HL-60/S4 treated with phorbol 12-myristate 13-acetate at 8.2 ng/mL for 4 days and 3 days (cell line): ENCODE data around the gene MED25.

Source experiments
- in situ Hi-C: fragments of 300-500 bp; cut with MboI; formaldehyde crosslinking; loops from 2 replicates; pipeline ENCODE4 v1.15.0; 2022; ENCODE audit warnings: low sequenced_read_pairs

Gene MED25

DNA sequence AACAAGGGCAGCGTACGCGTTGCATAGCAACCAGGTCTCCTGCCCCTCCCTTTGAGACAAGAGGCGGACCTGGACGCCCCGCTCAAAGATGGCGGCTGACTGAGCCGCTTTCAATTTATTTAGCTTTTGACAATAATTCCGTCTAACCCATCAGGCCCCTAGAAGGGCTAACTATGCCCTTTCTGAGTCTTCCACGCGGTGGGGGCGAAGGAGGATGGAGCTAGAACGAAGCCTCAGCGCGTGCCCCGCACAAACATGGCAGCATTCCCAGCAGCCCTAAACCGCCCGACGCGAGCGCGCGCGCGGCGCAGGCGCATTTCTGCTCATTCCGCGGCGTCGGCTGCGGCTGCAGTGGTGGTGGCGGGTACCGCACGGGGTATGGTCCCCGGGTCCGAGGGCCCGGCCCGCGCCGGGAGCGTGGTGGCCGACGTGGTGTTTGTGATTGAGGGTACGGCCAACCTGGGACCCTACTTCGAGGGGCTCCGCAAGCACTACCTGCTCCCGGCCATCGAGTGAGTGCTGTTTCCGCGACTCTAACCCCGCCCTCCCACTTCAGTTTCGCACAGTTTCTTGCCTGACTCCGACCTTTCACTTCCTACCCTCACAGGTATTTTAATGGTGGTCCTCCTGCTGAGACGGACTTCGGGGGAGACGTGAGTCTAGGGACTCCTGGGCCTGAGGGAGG, at the start of gene MED25:
Gene MED25, plus strand, starts transcription at position 326 of the 685 bp plus-strand sequence. Its CDS starts 53 bp downstream, at position 379.
- in situ Hi-C loops: no loop called here

DNA sequence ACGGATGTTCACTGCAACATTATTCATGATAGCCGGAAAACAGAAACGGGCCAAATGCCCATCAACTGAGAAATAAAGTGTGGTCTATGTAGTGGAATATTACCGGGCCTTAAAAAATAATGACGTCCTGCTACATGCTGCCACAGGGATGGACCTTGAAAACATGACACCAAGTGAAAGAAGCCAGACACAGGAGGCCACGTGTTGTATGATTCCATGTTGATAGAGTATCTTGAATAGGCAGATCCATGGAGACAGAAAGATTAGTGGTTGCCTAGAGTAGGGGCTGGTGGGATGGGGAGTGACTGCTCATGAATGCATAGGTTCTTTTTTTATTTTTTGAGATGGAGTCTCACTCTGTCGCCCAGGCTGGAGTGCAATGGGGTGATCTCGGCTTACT, 47.6 kb upstream of the MED25 start:
- in situ Hi-C loops: no loop called here

DNA sequence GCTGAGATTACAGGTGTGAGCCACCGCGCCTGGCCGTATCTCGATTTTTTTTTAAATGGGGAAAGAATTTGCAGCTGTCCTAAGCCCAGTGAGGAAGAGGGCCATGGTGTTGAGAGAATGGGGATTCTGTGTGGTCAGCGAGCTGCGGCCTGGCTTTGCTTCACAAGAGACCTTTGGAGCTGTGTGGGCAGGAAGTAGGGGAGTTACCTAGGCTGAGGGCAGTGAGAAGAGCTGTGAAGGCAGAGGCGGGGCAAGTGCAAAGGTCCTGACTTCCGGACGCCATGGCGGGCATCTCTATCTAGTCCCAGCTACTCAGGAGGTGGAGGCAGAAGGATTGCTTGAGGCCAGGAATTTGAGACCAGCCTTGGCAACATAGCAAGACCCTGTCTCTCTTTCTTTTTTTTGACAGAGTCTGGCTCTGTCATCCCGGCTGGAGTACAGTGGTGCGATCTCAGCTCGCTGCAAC, 46.4 kb upstream of the MED25 start:
- in situ Hi-C loops: no loop called here

DNA sequence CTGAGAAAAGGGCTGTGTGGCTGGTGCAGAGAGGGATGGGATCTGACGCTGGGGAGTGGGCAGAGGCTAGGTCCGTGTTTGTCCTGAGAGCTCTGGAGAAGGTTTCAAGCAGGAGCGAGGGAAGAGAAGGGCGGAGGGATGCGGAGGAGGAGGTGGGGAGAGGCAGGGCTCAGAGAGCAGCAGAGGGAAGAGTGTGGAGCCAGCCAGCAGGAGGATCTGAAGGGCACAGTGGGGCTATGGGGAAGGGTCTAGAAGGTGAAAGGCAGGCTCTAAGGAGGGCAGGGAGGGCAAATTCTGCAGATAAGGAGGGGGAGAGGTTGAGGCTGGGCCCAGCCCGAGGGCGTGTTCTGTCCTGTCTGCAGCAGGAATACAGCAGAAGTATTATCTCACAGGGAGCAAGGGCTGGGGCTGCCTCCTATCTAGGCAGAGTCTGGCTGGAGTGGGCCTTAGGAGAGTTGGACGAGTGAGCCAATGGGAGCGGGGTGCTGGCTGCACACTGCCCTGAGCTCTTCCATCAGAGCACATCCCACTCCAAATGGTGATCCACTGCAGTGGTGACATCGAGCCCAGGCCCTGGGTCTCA, 45.1 kb upstream of the MED25 start:
- in situ Hi-C loops: no loop called here

DNA sequence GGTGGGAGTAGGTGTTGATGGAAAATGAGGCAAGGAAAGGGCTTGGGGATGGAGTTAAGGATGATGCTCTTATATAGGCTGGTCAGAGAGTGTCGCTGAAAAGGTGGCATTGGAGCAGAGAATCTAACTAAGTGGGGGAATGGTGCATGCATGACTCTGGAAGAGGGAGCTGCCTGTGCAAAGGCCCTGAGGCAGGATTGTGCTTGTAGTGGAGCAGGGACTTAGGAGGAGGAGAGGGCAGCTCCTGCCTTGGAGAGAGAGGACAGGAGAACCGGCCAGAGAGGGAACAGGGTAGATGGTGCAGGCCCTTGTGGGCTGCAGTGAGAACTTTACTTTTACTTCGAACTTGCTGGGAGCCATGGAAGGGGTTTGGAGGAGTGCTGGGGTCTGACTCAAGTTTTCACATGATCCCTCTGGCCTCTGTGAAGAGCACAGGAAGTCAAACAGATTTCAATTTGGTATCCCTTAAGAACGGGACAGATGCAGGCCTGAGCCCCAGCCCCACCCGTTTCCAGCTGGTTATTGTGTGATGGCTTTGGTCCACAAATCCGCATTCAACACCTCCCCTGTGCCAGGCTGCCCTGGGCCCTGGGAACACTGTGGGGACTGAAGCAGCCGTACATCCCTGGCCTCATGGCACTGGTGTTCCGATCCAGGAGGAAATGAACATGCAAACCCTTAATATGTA, 44.3 kb upstream of the MED25 start:
- in situ Hi-C loops: no loop called here

DNA sequence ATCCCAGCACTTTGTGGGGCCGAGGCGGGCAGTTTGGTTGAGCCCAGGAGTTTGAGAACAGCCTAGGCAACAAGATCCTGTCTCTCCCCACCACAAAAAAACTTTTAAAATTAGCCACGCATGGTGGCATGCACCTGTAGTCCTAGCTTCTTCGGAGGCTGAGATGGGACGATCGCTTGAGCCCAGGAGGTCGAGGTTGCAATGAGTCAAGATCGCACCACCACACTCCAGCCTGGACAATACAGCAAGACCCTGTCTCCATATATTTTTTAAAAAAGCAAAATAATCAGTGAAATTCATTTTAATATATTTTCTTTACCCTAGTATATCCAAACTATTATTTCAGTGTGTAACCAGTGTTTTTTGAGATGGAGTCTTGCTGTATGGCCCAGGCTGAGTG, 43.1 kb upstream of the MED25 start:
- in situ Hi-C loops: no loop called here

DNA sequence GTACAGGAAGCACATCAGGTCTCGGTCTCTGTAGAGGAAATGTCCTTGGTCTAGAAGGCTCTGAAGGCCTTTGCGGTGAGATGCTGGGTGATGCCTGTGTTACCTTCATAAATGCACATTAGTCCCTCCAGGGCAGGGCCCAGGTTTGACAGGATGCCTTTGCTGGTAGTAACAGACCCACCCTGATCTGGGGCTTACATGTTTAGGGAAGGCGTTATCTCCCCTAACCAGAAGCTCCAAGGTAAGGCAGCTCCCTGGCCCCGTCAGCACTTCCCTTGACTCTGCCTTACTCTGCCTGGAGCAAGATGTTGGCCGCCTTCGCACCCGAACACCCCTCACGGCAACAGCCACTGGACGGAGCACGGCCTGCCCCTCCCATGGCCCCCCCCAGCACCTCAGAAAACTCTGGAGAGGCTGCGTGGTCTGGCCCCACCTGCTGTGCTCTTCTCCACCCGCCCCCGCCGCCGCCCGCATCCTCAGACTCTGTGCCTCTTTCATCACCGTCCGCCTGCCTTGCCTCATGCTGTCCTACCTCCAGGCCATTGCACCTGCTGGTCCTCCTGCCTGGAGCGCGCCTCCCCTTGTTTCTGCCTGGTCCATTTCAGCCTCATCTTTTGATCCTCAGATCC, 42.2 kb upstream of the MED25 start:
- in situ Hi-C loops: no loop called here

DNA sequence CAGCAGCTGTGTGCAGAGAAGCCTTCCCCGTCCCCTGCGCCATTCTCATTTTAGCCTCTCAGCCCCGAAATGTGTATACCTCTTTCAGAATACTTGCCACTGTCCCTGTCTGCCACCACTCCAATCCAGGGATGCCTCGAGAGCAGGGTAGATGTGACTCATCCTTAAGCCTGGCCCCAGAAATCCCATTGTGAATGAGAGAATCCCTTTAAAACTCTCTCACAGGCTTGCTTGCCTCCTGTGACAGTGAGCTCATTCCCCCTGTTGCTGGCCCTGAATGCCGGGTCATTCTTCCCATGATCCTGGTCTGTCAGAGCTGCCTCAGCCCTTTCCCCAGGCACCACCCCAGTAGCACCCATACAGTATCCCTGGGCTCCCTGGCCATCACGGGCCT, 41.7 kb upstream of the MED25 start:
- in situ Hi-C loops: no loop called here

DNA sequence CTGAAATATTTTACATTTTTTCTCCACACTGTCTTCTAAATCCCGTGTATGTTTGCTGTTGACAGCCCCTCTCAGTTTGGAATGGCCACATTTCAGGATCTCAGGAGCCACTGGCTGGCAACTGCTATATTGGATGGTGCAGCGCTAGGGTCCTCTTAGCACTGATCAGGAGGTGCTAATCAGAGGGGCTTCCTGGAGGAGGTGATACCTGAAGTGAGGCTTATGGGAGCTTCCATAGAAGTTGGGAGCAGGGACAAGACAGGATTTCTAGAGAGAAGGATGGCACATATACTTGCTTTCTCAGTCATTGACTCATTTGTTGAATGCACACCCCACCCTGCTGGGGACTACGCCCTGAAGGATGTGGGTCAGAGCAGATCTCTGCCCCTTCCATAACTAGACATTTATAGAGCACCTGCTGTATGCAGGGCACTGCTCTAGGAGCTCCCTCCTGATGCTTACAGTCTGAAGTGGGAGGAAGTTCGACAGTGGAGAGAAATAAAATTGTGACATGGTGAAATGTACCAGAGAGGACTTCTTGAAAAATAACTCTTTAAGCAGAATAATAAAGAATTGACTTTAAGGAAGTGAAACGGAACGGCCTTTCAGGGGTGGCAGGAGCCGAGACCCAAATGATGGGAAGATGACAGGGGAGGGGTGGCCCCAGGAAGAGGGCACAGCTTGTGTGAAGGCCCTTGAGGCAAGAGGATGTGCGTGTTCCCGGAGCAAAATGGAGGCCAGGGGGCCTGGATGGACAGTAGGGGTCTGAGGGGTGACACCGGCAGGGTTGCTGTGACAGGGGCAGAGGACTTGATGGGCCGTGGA, 38.1 kb upstream of the MED25 start:
- in situ Hi-C loops: no loop called here

DNA sequence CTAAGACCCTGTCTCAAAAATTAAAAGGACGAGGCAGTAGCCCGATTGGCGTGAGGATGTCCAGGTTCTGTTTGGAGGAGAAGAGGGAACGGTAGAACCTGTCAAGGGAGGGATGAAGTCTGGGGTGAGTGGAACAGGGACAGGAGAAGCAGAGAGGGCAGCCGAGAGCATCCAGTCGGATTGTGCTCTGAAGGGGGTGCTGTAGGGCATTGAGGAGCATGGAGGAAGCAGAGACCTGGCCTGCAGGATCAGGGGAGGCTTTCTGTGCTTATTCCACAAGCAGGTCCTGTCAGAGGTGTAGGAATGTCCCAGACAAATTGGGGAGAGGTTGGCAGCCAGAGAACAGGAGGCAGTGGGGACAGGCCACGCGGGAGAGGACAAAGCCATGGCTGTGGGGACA, 37.2 kb upstream of the MED25 start:
- in situ Hi-C loops: no loop called here

DNA sequence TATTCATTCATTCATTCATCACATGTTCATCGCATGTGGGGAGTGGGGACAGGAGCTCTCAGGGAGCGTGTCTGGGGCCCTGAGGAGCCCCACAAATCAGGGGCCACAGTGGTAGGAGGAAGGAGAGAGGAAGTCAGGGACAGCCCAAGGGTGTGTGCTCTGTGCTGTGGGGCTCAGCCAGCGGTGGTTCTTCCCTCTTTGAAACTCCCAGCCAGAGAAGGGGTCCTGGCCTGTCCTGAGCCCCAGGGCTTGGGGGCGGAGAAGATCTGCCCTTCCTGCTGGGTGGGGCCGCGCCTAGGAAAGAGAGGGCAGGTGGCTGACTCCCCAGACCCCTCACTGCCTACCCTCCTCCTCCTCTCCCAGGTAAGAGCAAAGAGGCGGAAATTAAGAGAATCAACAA, 36.7 kb upstream of the MED25 start:
- in situ Hi-C loops: no loop called here

DNA sequence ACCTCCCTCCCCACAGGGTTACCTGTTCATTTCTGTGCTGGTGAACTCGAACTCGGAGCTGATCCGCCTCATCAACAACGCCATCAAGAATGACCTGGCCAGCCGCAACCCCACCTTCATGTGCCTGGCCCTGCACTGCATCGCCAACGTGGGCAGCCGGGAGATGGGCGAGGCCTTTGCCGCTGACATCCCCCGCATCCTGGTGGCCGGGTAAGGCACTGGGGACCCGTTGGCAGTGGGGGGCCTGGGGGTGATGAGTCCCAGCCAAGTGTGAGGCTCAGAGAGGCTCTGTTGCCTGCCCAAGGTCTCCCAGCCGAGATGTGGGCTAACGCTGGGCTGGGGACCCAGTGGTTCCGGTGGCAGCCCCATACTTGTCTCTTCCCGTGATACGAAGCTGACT, 35.6 kb upstream of the MED25 start:
- in situ Hi-C loops: no loop called here

DNA sequence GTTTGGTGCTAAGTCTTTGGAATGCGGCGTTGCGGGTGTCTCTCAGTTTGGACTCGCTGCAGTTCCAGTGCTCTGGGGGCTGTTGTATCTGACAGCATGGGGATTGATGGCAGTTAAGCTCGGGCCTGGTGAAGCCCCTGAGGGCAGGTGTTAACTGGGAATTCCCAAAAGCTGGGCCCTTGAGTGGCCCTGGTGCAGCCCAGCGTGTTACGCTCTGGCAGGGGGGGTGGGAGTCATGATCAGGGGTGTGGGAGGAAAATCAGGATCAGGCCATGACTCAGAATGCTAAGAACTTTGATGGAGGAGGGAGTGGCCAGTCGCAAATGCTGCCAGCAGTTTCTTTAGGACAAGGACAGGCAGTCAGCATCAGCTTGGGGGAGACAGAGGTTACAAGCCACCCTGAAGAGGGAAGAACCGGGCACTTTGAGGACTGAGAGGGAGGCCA, 31.7 kb upstream of the MED25 start:
- in situ Hi-C loops: no loop called here

DNA sequence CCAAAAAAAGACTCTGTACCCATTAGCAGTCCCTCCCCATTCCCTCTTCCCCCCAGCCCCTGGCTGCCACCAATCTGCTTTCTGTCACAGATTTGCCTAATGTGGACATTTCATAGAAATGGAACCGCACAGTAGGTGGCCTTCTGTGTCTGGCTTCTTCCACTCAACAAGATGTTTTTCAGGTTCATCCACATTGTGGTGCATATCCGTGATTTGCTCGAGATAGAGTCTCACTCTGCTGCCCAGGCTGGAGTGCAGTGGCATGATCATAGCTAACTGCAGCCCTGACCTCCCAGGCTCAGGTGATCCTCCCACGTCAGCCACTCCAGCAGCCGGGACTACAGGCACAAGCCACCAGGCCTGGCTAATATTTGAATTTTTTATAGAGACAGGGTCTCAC, 30.3 kb upstream of the MED25 start:
- in situ Hi-C loops: no loop called here

DNA sequence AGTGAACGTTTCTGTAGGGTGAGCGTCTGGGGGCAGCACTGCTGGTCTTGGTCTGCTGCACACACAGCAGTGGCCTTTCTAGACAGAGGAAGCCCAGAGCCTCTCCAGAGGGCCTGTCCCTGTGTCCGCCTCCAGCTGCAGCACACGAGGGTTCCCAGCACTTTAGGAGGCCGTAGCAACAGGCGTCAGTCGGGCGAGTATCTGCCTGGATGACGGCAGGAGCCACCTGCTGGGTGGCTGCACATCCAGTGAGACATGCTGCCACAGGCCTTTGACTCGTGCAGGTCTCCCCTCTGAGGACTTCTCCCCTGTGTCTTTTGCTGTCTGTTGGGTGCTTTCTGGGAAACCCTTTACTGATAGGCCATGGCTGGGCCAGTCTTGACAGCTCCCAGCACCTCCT, 29.2 kb upstream of the MED25 start:
- in situ Hi-C loops: no loop called here

DNA sequence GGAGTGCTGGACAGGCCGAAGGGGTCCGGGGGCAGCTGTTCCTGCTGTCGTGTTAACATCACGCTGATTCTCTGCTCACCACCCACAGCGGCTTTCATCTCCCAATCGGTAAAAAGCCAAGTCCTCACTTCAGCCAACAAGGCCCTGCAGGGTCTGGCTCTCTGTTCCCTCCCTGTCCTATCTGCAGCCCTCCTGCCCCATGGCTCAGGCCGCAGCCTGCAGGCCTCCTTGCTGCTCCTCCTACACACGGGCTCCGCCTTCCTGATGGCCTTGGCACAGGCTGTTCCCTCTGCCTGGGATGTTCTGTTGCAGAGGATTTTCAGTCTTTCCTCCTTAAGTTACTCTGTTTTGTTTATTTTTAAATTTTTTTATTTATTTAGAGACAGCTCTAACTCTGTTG, 27.2 kb upstream of the MED25 start:
- in situ Hi-C loops: no loop called here

DNA sequence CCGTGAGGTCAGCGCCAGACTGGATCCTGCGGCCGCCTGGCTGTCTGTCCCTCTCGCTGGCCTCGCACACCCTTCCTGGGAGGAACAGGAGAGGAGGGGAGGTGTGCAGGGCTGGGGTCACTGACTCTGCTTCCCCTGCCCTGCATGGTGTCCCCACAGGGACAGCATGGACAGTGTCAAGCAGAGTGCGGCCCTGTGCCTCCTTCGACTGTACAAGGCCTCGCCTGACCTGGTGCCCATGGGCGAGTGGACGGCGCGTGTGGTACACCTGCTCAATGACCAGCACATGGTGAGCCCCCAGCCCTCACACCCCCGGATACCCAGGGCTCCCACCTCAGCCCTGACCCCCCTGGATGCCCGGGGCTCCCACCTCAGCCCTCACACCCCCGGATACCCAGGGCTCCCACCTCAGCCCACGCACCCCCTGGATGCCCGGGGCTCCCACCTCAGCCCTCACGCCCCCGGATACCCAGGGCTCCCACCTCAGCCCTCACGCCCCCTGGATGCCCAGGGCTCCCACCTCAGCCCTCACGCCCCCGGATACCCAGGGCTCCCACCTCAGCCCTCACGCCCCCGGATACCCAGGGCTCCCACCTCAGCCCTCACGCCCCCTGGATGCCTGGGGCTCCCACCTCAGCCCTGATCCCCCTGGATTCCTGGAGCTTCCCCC, 26.2 kb upstream of the MED25 start:
- in situ Hi-C loops: no loop called here

DNA sequence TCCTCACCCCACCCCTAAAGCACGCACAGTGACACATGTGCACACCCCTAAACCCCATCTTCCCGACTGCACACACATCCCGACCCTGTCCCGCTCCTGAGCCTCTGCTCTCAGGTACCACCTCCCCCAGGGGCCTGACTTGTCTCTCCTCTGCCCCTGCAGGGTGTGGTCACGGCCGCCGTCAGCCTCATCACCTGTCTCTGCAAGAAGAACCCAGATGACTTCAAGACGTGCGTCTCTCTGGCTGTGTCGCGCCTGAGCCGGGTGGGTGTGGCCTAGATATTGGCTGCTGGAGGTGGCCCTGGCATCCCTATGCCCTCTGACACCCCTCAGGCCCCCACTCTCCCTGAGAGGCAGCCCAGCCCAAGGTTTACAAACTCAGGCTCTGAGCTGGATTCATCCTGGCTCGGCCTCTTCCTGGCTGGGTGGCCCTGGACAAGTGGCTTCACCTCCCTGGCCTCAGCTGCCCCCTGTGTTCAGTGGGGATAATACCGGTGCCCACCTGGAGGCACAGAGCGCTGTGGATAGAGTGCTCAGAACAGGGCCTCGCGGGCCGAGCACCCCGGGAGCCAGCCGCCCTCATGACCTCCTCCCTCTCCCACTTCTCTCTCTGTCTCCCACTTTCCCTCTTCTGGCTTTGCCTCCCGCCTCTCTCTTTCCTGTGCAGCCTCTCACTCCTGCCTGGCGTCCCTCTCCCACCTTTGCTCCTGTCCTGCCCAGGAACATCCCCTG, 25.1 kb upstream of the MED25 start:
- in situ Hi-C loops: no loop called here

DNA sequence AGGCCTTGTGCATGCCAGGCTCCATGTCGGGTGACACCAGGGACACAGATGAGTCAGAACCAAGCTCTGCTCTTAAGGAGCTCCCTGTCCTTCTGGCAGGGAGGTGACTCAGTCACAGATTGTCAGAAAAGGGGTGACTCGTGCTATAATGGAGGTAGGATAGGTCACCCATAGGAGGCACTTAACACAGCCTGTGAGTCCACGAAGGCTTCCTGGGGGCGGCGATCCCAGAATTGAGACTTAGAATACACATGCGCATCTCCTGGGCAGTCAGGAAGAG, 24.6 kb upstream of the MED25 start:
- in situ Hi-C loops: no loop called here

DNA sequence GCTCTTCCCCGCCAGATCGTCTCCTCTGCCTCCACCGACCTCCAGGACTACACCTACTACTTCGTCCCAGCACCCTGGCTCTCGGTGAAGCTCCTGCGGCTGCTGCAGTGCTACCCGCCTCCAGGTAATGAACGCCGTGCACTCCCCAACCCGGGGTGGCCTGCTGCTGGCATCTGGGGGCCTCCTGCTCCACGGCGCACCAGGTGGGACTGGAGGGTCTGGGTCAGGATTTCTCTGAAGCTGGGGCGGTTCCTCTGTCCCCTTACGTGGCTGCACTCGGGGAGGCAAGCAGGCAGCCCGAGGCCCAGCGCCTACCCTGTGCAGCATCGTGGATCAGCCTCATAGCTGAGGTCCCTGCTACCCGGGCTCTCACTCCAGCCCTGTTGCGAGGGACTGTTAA, 22.5 kb upstream of the MED25 start:
- in situ Hi-C loops: no loop called here
